Activated CD4-positive, alpha-beta T cell treated with anti-CD3 and anti-CD28 coated beads, Interleukin-2, amount 50 U/mL, for 16 hours (primary cell): ENCODE data around the gene TIMM23.
"Not testable (repeated sequence)": the region's sequence is repeated elsewhere in the genome, so short reads cannot be mapped to it uniquely, and the experiment has no call there.

Experiments
- DNase-seq: peaks from one replicate; pipeline ENCODE4 v3.0.0-alpha.2; 2020

The TIMM23 gene

DNA sequence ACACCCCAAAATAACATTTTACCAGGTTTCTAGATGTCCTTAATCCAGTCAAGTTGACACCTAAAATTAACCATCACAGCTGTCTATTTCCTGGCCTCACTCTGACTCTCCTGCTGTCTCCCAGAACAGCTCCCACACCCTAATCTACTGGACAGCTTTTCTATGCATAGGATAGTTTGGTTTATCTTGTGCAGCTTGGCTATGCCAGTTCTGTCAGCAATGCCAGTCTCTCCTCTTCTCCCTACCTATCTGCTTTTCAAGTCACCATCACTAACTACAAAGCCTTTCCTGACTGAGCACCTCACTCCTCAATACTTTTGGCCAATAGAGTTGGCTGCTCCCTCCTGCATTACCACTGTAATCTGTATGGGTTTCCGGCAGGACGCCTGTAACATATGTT, 53.1 kb downstream of the TIMM23 start:
- DNase-seq = no peak

DNA sequence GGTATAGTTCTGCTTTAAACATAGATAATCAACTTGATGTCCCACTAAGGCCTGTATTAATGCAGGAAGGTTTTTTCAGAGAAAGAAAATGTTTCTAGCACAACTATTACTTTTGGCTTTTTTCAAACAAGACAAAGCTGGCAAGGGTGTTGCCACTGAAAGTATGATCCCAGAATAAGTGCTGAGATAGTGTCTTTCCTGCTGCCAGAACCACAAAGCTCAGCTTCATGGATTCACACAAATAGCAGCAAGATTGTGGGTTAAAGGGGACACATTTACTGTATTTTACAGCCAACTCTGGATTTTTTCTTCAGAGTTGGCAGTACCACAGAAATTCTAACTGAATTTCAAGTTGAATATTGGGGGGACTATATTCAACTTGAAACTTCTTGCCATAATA, 53.8 kb downstream of the TIMM23 start:
- DNase-seq = no peak

DNA sequence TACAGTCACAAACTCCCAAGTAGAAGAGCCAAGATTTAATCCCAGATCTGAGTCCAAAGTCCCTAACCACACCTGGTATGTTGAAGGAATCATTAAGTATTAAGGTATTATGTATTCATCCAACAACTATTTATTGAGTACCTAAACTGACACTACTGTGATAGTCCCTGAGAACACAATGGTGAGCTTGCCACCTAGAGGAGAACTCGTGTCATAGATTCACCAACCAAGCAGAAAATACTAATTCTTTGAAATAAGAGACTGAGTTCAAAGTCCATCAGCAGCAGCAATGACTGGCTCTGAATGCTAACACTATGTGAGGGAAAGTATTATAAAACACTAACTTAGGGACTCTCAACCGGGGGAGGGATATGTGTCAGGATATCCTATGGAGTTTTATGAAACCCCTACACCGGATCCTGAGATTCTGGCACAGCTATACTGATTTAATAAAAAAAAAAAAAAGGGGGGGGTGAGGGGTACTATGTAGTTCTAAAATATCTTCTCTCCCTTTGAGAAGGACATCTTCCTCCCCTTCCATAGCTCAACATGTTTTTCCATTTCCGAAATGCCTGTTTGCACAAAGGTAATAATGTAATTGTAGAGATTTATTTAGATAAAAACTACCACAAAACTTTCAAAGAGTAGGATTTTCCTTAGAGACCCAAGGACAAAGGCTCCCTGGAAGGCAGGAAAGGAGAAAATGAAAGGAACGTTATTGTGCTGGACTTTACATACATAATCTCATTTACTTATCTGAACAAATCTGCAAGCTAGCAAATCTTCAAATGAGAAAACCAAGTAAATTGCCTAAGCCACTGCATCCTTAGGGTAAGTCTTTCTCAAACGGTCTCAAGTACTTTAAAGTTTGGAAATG, 56.5 kb downstream of the TIMM23 start:
- peak; percentile 72 for DNase-seq

DNA sequence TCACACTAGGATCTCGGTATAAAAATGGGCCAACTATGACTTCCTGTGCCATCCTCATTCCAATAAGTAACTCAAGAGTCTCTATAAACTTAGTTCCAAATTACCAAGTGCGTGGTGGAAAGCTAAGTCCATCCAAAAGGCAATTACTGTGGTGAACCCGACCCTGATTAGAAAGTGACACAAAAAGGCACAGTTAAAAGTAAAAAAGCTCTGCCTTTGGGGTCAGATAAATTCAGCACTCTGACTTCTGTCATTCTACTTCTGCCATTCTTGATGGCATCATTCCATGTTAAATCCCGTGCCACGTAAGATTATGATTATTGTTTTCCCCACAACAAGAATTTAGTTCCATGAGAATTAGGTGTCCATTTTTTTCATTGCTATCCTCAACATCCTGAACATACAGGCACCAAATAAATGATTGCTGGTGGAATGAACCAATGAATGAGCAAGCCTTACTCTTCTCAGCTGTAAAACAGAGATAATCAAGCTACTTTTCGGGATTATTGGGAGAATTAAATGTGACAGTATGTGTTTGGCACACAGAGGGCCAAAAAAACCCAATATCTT, 57.3 kb downstream of the TIMM23 start:
- no peak for DNase-seq

DNA sequence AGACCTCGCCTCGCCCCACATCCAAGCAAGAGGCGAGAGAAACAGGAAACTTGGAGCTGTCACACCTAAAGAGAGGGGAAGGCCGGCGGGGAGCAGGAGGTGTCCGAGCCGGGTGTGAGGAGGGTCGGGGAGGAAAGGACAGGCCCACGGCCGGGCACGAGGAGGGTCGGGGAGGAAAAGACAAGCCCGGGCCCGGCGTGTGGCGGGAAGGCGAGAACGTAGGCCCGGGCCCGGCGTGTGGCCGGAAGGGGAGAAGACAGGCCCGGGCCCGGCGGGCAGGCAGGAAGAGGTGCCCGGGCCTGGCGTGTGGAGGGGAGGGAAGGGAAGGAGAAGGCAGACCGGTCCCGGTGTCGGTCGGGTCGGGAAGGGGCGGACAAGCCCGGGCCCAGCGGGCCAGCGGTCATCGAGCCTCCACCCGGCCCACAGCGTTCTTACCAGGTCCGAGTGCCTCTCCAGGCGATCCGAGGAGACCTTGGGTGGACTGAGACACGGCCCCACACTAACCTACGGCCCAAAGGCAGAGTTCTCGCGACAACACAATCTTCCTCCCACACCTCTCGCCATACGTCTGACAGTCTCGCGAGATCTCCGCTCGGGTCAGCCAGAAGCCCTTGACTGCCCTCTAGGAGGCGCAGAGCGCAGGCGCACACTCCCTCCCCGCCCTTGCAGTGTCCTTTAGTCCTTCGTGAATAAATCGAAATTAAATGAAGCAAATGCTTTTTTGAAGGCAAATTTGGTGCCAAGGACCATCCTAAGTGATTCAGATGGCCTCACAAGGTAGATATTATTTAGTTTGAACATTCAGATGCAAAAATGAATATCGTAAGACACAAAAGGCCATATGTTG, 58.0 kb downstream of the TIMM23 start, which contains the start of gene NCOA4:
NCOA4 (minus strand) TSS at position 533 of the 847 bp plus-strand sequence. CDS start 13,943 bp downstream, outside the sequence.
- peak; percentile 98 for DNase-seq

DNA sequence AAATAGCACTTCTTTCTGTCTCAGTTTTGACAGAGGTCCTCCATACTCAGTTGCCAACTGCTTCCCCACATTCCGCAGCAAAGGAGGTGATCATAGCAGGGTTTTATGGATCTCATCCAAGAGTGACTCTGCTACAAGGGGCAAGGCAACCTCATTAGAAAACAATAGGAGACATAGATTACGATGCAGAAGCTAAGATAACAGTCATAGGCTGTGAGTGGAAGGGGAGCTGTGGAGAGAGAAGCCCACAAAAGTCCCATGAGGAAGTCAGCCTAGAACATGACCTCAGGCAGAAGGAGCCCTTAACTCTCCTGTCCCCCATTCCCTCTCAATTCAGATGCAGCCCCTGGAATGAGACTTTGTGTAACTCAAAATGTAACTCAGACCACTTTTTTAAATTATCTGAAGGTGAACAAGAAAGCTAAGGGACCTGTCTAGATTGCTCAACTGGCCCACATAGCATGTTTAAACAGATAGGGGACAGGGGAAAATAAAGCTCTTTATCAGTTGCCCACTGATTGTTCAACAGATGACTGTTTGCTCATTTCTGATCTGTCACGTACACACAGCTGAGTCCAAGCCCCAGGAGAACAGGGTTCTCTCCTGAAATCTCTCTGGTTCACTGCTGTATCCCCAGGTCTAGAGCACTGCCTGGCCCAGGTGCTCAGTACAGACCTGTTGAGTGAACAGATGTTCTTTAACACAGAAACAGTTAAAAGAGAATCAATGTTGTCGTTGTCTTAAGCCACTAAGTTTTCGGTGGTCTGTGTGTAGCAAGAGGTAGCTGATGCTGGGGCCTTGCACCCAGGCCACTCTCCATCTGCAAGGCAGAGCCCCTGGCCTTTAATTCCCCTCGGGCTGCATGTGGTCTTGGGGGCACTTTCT, 59.6 kb downstream of the TIMM23 start:
- no peak for DNase-seq

DNA sequence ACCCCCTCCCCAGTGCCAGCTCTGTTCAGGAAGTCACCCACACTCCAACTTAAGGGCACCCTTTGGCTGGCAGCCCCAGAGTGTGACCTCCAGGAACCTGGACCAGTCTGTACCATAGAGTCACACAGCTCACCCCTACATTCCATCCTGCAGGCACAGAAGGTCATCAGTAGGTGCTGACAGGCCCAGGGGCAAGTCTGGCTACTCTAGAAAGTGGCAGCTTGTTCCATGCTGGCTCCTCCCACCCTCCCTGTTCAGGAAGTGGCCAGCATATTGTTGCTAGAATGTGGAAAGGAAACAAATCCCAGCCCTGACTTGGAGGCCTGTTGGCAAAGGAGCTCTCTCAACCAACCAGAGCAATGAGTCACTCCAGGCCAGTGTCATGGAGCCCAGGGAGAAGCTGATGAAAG, 61.3 kb downstream of the TIMM23 start:
- DNase-seq = no peak

- no peak for DNase-seq
These were observed 63.9 kb downstream of the TIMM23 start for GRCh38 chr10:46035923-46036849.

GRCh38 chr10:46037107-46037825, 65.0 kb downstream of the TIMM23 start:
- DNase-seq = no peak

GRCh38 chr10:46040004-46040403, 67.7 kb downstream of the TIMM23 start:
- no peak for DNase-seq

- DNase-seq = no peak
These were observed 70.2 kb downstream of the TIMM23 start for GRCh38 chr10:46042527-46042926.

GRCh38 chr10:46046261-46046660, 74.0 kb downstream of the TIMM23 start, which contains the start of gene MSMB:
MSMB (minus strand) TSS chr10:46046269; CDS start chr10:46046237, 32 bp downstream.
- no peak for DNase-seq

DNA sequence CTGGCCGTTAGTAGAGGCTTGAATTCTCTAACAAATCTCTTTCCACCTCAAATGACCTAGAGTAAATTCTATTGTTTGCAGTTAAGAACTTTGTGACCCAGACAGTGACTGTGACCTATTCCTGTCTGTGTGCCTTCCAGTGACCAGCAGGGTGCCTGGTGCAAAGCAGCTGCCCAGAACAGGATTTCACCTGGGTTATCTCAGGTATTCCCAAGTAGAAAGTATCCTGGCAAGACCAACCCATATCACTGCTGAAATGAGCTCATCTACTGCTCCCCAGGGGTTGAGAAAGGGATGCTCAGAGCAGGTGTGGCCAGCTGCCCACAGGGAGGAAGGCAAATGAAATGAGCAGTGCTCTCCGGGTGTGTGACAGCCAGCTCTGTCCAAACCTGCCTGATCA, 75.9 kb downstream of the TIMM23 start:
- no peak for DNase-seq

DNA sequence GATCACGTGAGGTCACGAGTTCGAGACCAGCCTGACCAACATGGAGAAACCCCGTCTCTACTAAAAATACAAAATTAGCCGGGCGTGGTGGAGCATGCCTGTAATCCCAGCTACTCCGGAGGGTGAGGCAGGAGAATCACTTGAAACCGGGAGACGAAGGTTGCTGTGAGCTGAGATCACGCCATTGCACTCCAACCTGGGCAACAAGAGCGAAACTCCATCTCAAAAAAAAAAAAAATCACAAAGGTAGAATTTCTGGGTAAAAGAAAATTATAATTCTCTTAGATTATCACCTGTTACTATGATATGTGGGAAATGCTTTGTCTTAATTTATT, 77.2 kb downstream of the TIMM23 start:
- not testable (repeated sequence) for DNase-seq

DNA sequence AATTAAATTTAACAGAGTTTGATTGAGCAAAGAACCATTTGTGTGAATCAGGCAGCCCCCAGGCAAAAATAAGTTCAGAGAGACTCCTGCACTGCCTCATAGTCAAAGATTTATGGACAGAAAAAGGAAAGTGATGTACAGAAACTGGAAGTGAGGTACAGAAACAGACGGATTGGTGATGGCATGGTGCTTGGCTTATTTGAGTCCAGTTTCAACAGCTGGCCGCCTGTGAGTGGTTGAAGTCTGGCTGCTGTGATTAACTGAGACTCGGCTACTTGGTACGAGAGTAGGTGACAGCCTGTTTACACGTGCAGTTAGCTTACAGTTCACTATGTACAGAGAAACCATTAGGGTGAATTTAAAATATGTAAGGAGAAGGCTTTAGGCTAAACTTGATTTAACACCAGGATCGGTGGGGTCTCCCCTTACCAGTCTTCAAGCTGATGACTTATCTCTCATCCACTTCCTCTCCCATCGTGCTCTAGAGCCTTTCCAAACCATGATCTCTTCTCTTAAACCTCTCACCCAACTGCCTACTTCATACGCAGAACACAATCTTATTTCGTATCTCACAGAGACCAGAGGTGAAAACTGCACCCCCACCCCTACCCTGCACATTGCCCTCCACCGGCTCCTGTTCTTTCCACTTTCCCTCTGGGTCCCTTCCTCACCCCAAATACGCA, 78.8 kb downstream of the TIMM23 start:
- no peak for DNase-seq

DNA sequence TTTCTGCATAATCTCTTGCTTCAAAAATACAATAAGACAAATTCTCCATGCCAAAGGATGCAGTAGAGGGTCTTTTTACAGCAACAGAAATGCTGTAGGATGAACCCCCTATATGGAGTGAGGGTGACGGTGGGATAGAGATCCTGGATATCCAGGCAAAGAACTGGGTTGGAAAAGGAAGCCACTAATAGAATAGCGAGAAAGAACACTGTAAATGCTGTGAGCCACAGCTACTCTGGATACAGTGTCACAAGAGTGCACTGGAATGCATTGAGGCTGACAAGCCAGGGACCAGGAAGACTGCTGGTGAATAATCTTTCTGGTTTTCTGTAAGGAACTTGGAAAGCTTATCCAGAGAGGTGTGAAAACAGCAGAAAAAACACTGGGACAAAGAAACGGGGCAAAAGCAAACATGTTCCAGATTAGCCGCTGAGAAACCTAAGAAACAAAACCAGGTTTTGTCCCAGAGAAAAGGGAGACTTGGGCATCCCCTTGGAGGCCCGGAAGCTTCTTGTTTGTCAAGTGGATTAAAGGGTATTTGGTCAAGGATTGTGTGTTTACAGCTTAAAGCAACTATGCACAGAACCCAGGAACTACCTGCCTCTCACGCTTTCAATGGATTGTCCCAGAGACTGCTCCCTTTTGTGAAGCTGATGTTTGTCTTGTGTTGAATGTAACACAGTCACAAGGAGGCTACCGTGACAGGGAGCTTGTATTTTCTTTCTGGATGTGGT, 79.9 kb downstream of the TIMM23 start:
- no peak for DNase-seq

GRCh38 chr10:46052791-46053375, 80.6 kb downstream of the TIMM23 start:
- no peak for DNase-seq
